Gastrocnemius medialis (tissue), 4 donors: ENCODE results near the gene HMGCLL1.

Experiments
- POLR2A ChIP-seq, 2 donors: fragments of 450-650 bp; IDR thresholded peaks; one replicate each; pipeline ENCODE4 v1.6.1; 2017; ENCODE audit warnings: antibody characterized with exemption in 2 of 2, mild to moderate bottlenecking in 2 of 2, moderate library complexity in 2 of 2
- TF ChIP-seq, protein P1 (sequence below), 5 experiments: fragments of 450-650 bp in 3 of 5; fragments of 200-600 bp in 2 of 5; sonication (generic) in 2 of 5; IDR thresholded peaks in 4 of 5; conservative IDR thresholded peaks in 1 of 5; 1 replicate in 4 of 5; 2 replicates in 1 of 5; pipeline ENCODE4 v1.5.1; 2016 to 2019; ENCODE audit warnings: antibody characterized with exemption in 5 of 5, mild to moderate bottlenecking in 3 of 5, moderate library complexity in 3 of 5

DNA sequence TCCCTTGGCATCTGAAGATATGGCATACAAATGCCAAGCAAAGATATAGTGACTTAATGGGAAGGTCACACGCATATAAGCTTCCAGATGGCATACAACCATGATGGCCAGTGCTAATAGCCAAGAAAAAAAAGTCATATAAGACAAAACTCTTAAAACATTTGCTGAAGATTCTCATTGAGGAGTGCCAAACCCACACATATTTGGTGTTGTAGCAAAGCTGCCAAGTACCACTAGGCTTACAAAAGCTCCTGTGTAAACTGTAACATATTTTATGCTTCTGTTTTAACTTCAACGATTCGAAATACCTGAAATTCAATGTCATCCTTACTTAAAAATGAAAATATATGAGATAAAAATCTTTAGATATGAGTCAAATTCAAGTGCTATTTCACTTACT, 123.0 kb downstream of the HMGCLL1 start:
- TF ChIP-seq POLR2A (IDR thresholded peaks at IDR 0.05): no peak
- TF ChIP-seq, protein P1, sequence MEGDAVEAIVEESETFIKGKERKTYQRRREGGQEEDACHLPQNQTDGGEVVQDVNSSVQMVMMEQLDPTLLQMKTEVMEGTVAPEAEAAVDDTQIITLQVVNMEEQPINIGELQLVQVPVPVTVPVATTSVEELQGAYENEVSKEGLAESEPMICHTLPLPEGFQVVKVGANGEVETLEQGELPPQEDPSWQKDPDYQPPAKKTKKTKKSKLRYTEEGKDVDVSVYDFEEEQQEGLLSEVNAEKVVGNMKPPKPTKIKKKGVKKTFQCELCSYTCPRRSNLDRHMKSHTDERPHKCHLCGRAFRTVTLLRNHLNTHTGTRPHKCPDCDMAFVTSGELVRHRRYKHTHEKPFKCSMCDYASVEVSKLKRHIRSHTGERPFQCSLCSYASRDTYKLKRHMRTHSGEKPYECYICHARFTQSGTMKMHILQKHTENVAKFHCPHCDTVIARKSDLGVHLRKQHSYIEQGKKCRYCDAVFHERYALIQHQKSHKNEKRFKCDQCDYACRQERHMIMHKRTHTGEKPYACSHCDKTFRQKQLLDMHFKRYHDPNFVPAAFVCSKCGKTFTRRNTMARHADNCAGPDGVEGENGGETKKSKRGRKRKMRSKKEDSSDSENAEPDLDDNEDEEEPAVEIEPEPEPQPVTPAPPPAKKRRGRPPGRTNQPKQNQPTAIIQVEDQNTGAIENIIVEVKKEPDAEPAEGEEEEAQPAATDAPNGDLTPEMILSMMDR (IDR thresholded peaks at IDR 0.05 in 4 of 5, conservative IDR thresholded peaks at IDR 0.05 in 1 of 5): no peak
